ENCODE results near the gene ARID5A. TPM values are rescaled to one million over a fixed set of nuclear protein-coding genes. Genes with fewer than 3 reads are reported as not detected.

Gene ARID5A
- total RNA-seq, 2 donors from 2014 or later, result 152 to 231 TPM

- Histone ChIP-seq H3K9me3 (no peaks in the 10 kb centered on the region), H3K4me3 (peak overlapping the region; percentile 40), H3K36me3 (no peaks in the 10 kb centered on the region), H3K4me1 (ENCODE audit: control insufficient read depth in 1 of 2, low read depth in 2 of 2) (peaks cover 63 to 74% of the 10 kb centered on the region in 2 donors), H3K27me3 (replicated peaks; ENCODE audit: insufficient read depth) (no peaks in the 10 kb centered on the region), H3K27ac (peak overlapping the region; percentile 94 to 97)
- peak; percentile 87 for DNase-seq (ENCODE audit: low spot score)
- no peak for TF ChIP-seq CTCF (IDR thresholded peaks at IDR 0.05)
- peak; percentile 34 for ATAC-seq (ENCODE audit: insufficient number of reproducible peaks, low FRiP score, low read depth)
Measured at GRCh38 chr2:96533292-96534073, 3.1 kb upstream of the ARID5A start.

GRCh38 chr2:96534141-96534540, 2.4 kb upstream of the ARID5A start:
- H3K36me3 ChIP-seq, result no peaks in the 10 kb centered on the region
- H3K27me3 ChIP-seq (replicated peaks; ENCODE audit: insufficient read depth), result no peaks in the 10 kb centered on the region
- no peak for TF ChIP-seq CTCF (IDR thresholded peaks at IDR 0.05)
- peak overlapping the region; percentile 94 to 97 for H3K27ac ChIP-seq
- peaks cover 57 to 73% of the 10 kb centered on the region in 2 donors for H3K4me1 ChIP-seq (ENCODE audit: control insufficient read depth in 1 of 2, low read depth in 2 of 2)
- no peaks in the 10 kb centered on the region for H3K9me3 ChIP-seq
- peak overlapping the region; percentile 40 for H3K4me3 ChIP-seq
- ATAC-seq (ENCODE audit: insufficient number of reproducible peaks, low FRiP score, low read depth) (no peak), DNase-seq (ENCODE audit: low spot score) (no peak)

- no peaks in the 10 kb centered on the region for H3K36me3 ChIP-seq
- no peaks in the 10 kb centered on the region for H3K27me3 ChIP-seq (replicated peaks; ENCODE audit: insufficient read depth)
- ATAC-seq (ENCODE audit: insufficient number of reproducible peaks, low FRiP score, low read depth) (no peak), DNase-seq (ENCODE audit: low spot score) (no peak)
- TF ChIP-seq CTCF (IDR thresholded peaks at IDR 0.05), result no peak
- peak overlapping the region; percentile 94 to 97 for H3K27ac ChIP-seq
- H3K9me3 ChIP-seq, result no peaks in the 10 kb centered on the region
- peaks cover 57 to 73% of the 10 kb centered on the region in 2 donors for H3K4me1 ChIP-seq (ENCODE audit: control insufficient read depth in 1 of 2, low read depth in 2 of 2)
- H3K4me3 ChIP-seq, result peak overlapping the region; percentile 40
Measured at GRCh38 chr2:96534701-96535181, 1.8 kb upstream of the ARID5A start.

GRCh38 chr2:96535331-96535730, 1.2 kb upstream of the ARID5A start:
- no peak for DNase-seq (ENCODE audit: low spot score)
- Histone ChIP-seq H3K27ac (peak overlapping the region; percentile 94 to 97), H3K4me1 (ENCODE audit: control insufficient read depth in 1 of 2, low read depth in 2 of 2) (peaks cover 55 to 73% of the 10 kb centered on the region in 2 donors)

More at GRCh38 chr2:96535331-96535730, 1.2 kb upstream of the ARID5A start:
- no peak for TF ChIP-seq CTCF (IDR thresholded peaks at IDR 0.05)
- H3K27me3 ChIP-seq (replicated peaks; ENCODE audit: insufficient read depth), result no peaks in the 10 kb centered on the region
- ATAC-seq (ENCODE audit: insufficient number of reproducible peaks, low FRiP score, low read depth), result no peak
- H3K4me3 ChIP-seq, result no peak overlapping the region
- H3K9me3 ChIP-seq, result no peaks in the 10 kb centered on the region
- H3K36me3 ChIP-seq, result no peaks in the 10 kb centered on the region

All from thoracic aorta (tissue), 2 donors.